Suprapubic skin (tissue), 3 donors: ENCODE measurements around the gene GSAP.

ENCODE experiments used
- CTCF ChIP-seq, 2 donors: fragments of 200-600 bp in 1 of 2; fragments of 450-650 bp in 1 of 2; sonication (generic) in 1 of 2; IDR thresholded peaks; one replicate each; pipeline ENCODE4 v1.5.1; 2016 to 2019; ENCODE audit warnings: antibody characterized with exemption in 2 of 2, mild to moderate bottlenecking in 1 of 2, moderate library complexity in 1 of 2
- POLR2A ChIP-seq, 2 donors: fragments of 450-650 bp; IDR thresholded peaks; one replicate each; pipeline ENCODE4 v1.6.1; 2017; ENCODE audit warnings: antibody characterized with exemption in 2 of 2, mild to moderate bottlenecking in 2 of 2, moderate library complexity in 2 of 2

GRCh38 chr7:77313085-77313484 is 103.1 kb downstream of the GSAP start:
- TF ChIP-seq CTCF (IDR thresholded peaks at IDR 0.05) (no peak), POLR2A (IDR thresholded peaks at IDR 0.05) (no peak)
